Raji (cell line): ENCODE measurements around the gene SLC49A3.

ENCODE experiments used
- POLR2A ChIP-seq: IDR thresholded peaks from 2 replicates; pipeline ENCODE4 v1.6.1; 2011; ENCODE audit warnings: low read depth, low read length, control low read depth; ENCODE audit not compliant: insufficient read depth

Gene SLC49A3

DNA sequence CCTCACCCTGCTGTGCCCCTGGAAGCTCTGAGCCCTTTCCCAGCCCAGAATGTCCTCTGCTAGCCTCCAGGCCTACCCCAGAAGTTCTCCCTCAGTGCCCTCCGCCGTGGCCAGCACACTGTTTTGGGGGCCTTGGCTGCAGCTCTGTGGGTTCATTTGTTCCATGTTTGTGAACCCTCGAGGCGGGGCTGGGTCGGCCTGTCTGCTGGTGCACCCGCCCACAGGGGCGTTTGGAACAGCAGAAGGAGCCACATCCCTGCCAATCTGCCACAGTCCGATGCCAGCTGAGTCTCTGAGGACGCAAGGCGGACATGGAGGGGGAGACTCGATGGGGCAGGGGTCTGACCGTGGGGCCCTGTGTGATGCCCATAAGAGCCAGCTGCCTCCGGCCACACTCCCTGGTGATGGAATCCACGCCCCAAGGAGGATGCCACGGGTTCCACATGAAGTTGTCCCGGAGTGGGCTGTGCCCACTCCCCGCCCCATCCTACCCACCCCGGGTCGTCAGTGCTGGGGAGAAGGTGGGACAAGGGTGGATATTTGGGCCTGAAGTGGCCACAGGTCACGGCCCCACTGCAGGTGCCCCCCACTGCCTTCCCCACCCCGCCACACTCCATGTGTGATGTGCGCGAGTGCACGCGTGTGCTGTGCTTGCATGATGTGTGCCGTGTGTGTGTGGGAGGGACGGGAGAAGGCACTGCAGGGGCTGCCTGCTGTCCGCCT lies 22.0 kb downstream of the SLC49A3 start:
- peak; percentile 33; the same call in 1 of the 2 replicates for TF ChIP-seq POLR2A

DNA sequence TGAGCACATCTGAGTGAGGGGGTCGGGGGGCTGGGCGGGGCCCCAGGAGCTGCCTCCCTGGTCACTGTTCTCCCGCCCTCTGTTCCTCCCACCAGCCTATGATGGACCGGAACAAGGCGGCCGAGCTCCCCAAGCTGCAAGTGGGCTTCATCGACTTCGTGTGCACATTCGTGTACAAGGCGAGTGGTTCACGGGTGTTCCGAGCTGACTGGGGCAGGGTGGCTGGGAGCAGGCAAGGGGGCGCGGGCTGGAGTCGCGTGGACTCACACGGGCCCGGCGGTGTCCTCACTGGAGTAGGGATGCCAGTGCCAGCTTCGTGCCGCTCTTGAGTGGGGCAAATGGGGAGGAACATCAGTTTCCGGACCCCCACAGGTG lies 22.5 kb downstream of the SLC49A3 start:
- no peak for TF ChIP-seq POLR2A

DNA sequence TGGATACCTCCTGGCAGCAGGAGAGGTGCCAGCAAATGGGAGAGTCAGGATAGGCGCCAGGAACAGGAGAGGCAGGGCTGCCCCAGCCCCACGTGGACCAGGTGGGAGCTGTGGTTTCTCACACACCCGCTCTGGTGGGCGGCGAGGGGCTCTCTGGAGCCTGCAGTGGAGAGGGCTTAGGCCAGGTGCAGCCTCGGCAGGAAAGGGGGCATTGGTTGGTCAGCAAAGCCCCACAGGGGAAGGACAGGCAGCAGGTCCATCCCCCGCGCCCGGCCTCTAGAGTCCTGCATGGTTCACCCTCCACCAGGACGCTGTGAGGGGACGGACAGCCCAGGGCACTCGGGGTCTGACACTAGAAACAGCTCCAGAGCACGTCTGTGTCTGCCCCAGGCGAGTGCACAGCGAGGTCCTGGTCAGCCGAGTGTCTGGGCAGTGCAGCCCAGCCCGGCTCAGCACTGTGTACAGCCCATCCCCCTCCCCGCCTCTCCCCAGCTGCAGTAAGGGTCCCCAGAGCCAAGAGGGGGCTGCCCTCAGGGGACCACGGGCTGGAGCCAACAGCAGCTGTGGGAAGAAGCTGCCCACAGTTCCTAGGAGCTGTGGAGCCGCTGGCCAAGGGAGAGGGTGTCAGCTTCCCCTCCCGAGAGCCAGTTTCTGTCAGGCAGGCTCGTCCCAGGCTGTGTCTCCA lies 23.1 kb downstream of the SLC49A3 start:
- TF ChIP-seq POLR2A, result no peak

DNA sequence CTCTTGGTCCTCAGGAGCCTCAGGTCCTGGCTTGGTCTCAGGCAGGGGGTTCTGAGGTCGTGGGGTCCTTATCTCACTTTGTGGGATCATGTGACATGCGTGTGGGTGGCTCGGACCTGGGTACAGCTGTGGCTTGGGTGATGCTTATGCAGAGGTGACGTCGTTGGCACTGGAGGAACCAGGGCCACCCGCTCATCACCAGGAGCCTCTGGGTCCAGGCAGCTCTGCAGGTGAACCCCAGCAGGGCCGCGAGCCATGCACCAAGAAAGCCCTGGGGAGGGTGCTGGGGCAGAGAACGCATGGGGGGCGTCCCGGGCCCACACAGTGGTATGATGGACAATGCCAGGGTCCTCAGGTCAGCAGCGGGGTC lies 23.6 kb downstream of the SLC49A3 start:
- no peak for TF ChIP-seq POLR2A

DNA sequence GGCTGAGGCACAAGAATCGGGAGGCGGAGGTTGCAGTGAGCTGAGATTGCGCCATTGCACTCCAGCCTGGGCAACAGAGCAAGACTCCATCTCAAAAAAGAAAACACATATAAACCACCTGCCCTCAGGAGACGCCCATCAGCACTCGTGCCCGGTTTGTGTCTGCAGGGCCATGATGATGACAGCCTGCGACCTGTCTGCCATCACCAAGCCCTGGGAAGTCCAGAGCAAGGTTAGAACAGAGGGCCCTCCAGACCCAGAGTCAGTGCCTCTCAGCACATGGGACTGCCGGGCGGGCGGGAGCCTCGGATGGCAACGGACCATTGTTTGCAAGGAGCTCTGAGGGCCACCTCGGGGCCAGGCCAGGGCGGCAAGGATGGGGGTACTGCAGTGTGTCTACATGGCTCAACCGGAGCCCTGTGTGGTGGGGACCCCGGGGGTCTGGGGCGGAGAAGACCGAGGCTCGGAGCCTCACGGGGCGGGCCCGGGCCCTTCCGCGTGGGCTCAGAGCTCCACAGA lies 24.2 kb downstream of the SLC49A3 start:
- TF ChIP-seq POLR2A, result no peak

DNA sequence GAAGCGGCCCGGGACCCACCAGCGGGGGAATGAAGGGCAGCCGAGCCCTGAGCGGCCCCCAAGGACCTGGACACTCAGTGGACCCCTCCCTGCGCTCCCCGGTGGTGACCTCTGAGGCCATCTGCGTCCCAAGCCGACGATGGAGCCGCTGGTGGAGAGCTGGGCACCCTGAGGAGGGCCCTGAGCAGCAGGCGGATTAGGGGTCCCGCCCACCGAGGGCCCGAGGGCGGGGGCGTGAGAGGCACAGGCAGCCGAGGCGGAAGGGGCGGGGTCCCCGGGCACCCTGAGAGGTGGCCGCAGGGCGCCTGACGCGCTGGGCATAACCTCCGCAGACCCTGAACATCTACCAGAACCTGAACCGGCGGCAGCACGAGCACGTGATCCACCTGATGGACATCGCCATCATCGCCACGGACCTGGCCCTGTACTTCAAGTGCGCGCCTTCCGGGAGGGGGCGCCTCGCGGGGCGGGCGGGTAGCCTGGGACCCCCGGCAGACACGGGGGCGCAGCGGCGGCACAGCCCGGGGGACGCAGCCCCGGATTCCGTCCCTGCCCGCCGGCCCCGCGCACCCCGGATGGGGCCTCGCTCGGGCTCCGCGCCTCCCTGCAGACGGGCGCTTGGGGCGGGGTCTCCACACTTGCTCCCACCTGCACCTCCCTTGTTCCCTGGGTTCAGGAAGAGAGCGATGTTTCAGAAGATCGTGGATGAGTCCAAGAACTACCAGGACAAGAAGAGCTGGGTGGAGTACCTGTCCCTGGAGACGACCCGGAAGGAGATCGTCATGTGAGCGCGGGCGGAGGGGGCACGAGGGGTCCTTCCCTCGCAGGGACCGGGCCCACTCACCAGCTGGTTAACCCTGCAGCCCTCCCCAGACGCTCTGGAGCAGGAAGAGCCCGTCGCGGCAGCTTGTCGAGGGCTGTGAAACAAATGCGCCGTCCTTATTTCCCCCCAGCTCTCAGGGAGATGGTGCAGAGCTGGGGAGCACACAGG lies 25.2 kb downstream of the SLC49A3 start:
- TF ChIP-seq POLR2A, result peak; percentile 87

DNA sequence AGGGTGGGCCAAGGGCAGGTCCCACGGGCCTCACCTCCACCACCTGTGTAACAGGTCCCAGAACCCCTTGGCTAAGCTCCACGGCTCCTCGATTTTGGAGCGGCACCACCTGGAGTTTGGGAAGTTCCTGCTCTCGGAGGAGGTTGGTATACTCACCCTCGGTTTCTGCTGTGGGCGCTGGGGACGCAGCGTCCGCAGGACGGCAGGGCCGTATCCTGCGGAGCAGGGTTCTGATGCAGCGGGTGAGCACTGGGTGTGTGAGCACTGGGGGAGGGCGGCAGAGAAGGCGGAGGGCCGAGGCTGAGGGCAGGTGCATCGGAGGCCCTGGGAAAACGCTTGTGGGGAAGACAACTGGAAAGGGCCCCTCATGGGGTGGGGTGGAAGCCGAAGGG lies 25.9 kb downstream of the SLC49A3 start:
- no peak for TF ChIP-seq POLR2A

DNA sequence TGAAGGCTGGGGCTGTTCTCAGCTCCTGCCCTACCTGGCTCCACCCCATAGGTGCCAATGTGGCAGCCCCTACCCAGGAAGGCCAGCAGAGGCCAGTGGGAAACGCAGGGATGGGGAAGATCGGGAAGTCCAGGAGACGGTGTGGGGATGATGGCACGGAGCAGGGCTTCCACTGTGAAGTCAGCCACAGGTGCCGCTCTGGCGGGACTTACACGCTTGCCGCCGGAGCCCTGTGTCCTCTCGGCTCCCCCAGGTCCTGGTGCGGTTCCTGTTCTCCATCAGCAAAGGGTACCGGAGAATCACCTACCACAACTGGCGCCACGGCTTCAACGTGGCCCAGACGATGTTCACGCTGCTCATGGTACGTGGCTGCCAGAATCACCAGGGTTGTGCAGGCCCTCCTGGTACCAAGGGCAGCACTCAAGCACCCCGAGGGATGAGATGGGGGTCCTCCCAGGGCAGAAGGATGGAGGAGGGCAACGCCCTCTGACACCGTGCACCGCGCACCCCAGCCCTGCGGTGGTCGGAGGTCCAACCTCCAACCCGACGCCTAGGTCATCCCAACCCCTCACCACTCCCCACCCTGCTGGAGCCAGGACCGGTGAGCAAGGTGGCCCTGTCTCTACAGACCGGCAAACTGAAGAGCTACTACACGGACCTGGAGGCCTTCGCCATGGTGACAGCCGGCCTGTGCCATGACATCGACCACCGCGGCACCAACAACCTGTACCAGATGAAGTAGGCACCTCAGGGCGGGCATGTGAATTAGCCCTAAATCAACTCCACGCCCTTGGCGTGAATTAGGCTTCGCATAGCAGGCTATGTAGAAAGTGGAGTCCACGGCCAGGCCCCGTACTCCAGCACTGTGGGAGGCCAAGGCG lies 26.8 kb downstream of the SLC49A3 start:
- no peak for TF ChIP-seq POLR2A

DNA sequence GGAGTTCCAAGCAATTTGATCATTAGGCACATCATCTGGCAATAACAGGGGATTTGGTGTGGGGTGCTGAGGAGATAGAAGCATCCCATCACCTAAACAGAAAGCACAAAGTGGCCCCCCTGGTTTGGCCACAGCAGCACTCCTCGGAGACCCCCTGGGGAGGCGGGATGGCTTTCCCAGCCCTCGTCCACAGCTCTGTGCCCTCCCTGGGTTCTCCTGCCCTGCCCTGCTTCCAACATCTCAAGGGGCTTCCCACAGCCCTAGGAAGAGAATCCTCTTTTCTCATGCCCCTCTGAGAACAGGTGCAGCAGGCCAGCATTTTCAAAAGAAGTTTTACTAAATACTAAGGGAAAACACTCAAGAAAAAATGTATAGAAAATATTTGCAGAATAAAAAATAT lies 27.7 kb downstream of the SLC49A3 start:
- TF ChIP-seq POLR2A, result no peak

DNA sequence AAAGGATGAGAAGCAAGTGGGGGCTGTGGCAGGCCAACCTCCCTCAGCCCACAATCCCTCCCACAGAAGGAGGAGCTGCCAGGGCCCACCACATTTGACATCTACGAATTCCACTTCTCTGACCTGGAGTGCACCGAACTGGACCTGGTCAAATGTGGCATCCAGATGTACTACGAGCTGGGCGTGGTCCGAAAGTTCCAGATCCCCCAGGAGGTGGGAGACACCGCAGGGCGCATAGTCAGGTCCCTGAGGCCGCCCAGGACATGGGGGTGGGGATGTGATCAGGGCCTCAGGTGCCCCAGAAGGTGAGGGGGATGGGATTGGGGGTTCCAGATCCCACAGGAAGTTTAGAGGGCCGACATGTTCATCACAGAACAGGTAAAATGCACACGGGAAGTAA lies 28.6 kb downstream of the SLC49A3 start:
- TF ChIP-seq POLR2A, result no peak

DNA sequence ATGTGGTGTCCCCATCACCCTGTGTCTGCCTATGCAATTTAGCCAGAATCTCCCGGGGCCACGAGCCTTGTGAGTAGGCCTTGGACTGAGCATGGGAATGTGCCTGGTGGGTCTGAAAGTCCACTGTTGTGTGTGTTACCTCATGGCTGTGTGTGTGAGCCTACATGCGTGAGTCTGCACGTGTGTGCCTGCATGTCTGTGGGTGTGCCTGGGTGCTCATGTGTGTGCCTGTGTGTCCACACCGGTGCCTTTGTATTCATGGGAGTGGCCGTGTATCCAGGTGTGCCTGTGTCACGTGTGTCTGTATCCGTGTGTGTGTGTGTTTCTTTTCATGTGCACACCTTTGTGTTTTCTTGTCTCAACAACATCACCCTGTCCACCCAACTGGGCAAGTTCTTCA lies 29.1 kb downstream of the SLC49A3 start:
- TF ChIP-seq POLR2A, result peak; percentile 1; the same call in 1 of the 2 replicates

DNA sequence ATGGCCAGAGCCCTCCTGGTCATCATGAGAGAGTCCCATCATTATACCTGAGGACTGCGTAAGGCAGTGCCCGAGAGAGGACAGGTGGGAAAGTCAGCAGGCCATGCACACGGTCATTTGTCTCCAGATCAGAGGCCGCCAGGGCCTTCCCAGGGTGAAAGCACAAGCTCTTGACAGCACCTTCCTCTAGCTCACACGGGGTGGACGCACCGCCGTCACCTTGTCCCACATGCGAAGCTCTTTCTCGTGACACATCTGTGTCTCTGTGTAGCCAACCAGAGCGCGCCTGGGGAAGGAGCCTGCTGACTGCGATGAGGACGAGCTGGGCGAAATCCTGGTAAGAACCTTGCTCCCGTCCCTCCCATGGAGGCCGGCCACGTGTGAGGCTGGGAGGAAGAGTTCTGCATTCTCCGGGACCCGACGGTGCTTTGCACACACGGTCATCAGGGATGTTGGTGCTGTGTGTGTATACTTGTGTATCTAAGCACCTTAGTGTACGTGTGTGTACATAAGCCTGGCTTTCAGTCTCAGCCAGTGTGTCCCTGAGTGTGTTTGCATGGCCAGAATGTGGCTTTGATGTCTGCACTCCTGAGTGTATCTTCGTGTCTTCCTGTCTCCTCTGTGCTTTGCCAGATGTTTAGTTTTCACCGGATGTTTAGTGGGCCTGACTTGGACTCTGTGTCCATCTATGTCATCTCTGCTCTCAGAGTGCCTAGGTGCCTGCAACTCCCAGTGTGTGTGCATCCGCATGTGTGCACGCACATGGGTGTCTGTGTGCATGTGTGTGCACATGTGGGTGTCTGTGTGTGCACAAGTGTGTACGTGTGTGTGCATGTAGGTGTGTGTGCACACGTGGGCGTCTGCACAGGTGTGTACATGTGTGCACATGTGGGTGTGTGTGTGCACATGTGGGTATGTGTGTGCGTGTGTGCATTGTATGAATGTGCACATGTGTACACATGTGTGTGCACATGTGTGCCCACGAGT lies 30.0 kb downstream of the SLC49A3 start:
- TF ChIP-seq POLR2A, result 0 out of 2 replicates have a peak, but pooled peaks have one; percentile 21
